ENCODE data around the gene EFHC2. TPM values are rescaled to one million over a fixed set of nuclear protein-coding genes. Genes with fewer than 3 reads are reported as not detected.

The EFHC2 gene
- total RNA-seq, 1 donor from 2014 or later: 2.0 TPM

DNA sequence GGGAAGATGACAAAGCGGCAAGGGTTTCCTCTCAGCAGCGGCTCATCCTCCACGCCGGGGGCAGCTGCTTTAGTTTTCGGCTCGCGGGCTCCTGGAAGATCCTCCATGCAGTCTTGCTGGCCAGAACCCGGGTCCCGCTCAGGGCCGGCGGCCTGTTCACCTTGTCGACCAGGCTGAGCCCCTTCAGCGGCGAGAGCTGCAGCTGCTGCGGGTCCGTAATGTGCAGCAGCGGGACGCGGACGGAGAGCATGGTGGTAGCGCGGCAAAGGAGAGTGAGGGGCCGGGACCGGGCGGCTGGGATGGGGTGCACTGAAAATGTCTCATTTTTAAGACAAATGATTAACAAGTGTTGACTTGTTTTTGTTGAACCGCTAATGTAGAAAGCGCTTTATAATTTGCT, 33.2 kb downstream of the EFHC2 start:
- no peak overlapping the region for H3K27ac Mint-ChIP-seq

DNA sequence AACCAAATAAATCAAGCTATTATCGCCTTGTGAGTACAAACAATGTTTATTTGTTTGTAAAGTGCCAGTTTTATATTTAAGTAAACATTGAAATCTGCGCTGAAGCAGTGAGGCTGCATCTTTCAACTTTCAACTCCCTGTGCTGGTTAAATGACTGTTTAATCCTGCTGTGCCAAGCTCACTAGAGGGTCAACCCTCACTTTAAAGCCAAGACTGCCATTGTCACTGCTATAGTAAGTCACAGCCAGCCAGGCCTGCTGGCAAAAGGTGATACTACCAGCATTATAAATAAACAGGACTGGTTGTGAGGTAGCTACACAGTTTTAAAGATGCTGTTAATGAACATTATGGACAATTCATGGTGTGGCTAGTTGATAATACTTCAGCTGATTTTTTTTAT, 34.6 kb downstream of the EFHC2 start:
- no peak for DNase-seq (ENCODE audit: low spot score in 2 of 2, unreplicated experiment in 2 of 2)
- TF ChIP-seq, protein P1, sequence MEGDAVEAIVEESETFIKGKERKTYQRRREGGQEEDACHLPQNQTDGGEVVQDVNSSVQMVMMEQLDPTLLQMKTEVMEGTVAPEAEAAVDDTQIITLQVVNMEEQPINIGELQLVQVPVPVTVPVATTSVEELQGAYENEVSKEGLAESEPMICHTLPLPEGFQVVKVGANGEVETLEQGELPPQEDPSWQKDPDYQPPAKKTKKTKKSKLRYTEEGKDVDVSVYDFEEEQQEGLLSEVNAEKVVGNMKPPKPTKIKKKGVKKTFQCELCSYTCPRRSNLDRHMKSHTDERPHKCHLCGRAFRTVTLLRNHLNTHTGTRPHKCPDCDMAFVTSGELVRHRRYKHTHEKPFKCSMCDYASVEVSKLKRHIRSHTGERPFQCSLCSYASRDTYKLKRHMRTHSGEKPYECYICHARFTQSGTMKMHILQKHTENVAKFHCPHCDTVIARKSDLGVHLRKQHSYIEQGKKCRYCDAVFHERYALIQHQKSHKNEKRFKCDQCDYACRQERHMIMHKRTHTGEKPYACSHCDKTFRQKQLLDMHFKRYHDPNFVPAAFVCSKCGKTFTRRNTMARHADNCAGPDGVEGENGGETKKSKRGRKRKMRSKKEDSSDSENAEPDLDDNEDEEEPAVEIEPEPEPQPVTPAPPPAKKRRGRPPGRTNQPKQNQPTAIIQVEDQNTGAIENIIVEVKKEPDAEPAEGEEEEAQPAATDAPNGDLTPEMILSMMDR (IDR thresholded peaks at IDR 0.05; ENCODE audit: unreplicated experiment): no peak
- H3K36me3 Mint-ChIP-seq: no peaks in the 10 kb centered on the region
- peaks cover 21% of the 10 kb centered on the region for H3K9me3 Mint-ChIP-seq
- H3K27ac Mint-ChIP-seq: no peak overlapping the region
- H3K4me3 Mint-ChIP-seq: no peak overlapping the region
- H3K4me1 Mint-ChIP-seq: peaks cover 4% of the 10 kb centered on the region
- H3K27me3 Mint-ChIP-seq (ENCODE audit: low read depth): no peaks in the 10 kb centered on the region

More for the DNA sequence above, 33.2 kb downstream of the EFHC2 start:
- Mint-ChIP-seq H3K4me1 (peaks cover 4% of the 10 kb centered on the region), H3K36me3 (no peaks in the 10 kb centered on the region), H3K9me3 (peaks cover 25% of the 10 kb centered on the region), H3K27me3 (ENCODE audit: low read depth) (no peaks in the 10 kb centered on the region), H3K4me3 (no peak overlapping the region)
- DNase-seq (ENCODE audit: low spot score in 2 of 2, unreplicated experiment in 2 of 2): no peak
- TF ChIP-seq, protein P1 (IDR thresholded peaks at IDR 0.05; ENCODE audit: unreplicated experiment): no peak

DNA sequence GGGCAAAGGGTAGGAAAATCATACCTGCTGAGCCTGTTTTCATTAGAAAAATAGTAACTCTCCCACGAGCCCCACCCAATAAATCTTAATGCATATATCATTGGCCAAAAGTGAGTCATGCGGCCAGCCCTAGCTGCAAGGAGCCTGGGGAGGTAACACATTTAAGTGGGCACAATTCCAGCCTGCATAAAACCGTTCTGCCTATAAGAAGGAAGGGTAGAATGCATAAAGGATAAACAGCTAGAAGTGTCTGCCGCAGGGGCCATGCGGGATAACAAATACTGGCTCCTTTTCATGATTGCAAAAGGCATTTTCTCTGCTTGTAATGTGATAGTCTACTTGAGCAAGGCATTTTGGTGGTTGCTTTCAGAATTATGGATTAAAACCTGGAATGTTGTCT, 37.1 kb downstream of the EFHC2 start:
- H3K4me1 Mint-ChIP-seq: peaks cover 4% of the 10 kb centered on the region
- DNase-seq (ENCODE audit: low spot score in 2 of 2, unreplicated experiment in 2 of 2): no peak
- H3K27me3 Mint-ChIP-seq (ENCODE audit: low read depth): no peaks in the 10 kb centered on the region
- no peak overlapping the region for H3K4me3 Mint-ChIP-seq
- TF ChIP-seq, protein P1 (IDR thresholded peaks at IDR 0.05; ENCODE audit: unreplicated experiment): no peak
- no peaks in the 10 kb centered on the region for H3K36me3 Mint-ChIP-seq
- no peak overlapping the region for H3K27ac Mint-ChIP-seq
- H3K9me3 Mint-ChIP-seq: peaks cover 19% of the 10 kb centered on the region

DNA sequence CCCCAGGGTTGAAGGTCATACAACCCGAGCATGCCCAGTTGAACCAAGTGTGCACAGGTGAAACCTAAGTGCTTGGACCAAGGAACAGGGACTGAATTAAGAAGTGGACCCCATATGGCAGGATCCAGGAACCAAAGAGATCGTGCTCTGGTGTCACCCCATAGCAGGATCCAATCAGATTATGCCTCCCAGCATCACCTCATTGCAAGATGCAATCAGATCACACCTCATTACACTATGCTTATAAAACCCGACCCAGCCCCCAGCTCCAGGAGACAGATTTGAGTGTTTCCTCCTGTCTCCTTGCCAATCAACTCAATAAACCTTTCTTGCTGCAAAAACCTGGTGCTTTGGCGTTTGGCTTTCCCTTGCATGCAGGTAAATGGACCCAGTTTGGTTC, 37.6 kb downstream of the EFHC2 start:
- Mint-ChIP-seq H3K27ac (no peak overlapping the region), H3K4me3 (no peak overlapping the region), H3K4me1 (peaks cover 4% of the 10 kb centered on the region), H3K9me3 (peaks cover 19% of the 10 kb centered on the region), H3K36me3 (no peaks in the 10 kb centered on the region), H3K27me3 (ENCODE audit: low read depth) (no peaks in the 10 kb centered on the region)
- no peak for DNase-seq (ENCODE audit: low spot score in 2 of 2, unreplicated experiment in 2 of 2)
- TF ChIP-seq, protein P1 (IDR thresholded peaks at IDR 0.05; ENCODE audit: unreplicated experiment): no peak

DNA sequence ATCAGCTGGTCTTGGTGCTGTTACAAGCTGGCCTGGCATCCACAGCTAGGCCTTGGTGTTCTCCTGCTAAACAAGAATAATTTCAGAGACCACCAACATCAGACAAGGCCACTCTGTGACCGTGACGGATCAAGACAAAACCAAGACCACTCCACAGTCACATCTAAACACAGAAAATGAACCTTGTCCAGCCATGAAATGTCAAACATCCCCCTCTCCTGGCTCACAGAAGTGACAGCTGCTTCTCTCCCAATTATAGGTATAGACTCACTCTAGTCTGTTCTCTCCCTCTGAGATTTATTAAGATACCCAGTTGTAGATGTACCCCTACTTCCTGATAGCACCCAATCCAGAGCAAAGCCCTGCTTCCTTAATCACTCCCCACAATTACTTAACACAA, 40.4 kb downstream of the EFHC2 start:
- H3K4me1 Mint-ChIP-seq: peaks cover 6% of the 10 kb centered on the region
- H3K36me3 Mint-ChIP-seq: no peaks in the 10 kb centered on the region
- no peaks in the 10 kb centered on the region for H3K27me3 Mint-ChIP-seq (ENCODE audit: low read depth)
- TF ChIP-seq, protein P1 (IDR thresholded peaks at IDR 0.05; ENCODE audit: unreplicated experiment): no peak
- DNase-seq (ENCODE audit: low spot score in 2 of 2, unreplicated experiment in 2 of 2): no peak
- H3K4me3 Mint-ChIP-seq: no peak overlapping the region
- H3K9me3 Mint-ChIP-seq: peaks cover 32% of the 10 kb centered on the region
- no peak overlapping the region for H3K27ac Mint-ChIP-seq

DNA sequence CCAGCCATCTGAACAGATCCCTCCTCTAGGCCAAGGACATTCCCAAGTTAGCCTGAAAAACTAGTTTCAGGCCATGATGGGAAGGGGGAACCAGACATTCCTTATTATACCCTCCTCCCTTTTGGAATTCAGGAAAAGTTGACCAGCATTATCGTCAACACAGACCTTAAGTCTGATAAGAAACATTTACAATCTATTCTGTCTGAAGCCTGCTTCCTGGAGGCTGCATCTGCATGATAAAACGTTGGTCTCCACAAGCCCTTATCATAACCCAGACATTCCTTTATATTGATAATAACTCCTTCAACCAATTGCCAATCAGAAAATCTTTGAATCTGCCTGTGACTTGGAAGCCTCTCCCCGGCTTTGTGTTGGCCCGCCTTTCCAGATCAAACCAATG, 44.3 kb downstream of the EFHC2 start:
- Mint-ChIP-seq H3K4me1 (peaks cover 2% of the 10 kb centered on the region), H3K27ac (no peak overlapping the region), H3K27me3 (ENCODE audit: low read depth) (no peaks in the 10 kb centered on the region), H3K36me3 (no peaks in the 10 kb centered on the region), H3K4me3 (no peak overlapping the region), H3K9me3 (peaks cover 35% of the 10 kb centered on the region)
- TF ChIP-seq, protein P1 (IDR thresholded peaks at IDR 0.05; ENCODE audit: unreplicated experiment): no peak
- no peak for DNase-seq (ENCODE audit: low spot score in 2 of 2, unreplicated experiment in 2 of 2)

All from mesothelial cell of epicardium (in vitro differentiated cells).